ENCODE measurements around the gene IFT88.
A peak's percentile ranks its signal among the peaks of the same experiment; 100 is the strongest.

IFT88 gene

DNA sequence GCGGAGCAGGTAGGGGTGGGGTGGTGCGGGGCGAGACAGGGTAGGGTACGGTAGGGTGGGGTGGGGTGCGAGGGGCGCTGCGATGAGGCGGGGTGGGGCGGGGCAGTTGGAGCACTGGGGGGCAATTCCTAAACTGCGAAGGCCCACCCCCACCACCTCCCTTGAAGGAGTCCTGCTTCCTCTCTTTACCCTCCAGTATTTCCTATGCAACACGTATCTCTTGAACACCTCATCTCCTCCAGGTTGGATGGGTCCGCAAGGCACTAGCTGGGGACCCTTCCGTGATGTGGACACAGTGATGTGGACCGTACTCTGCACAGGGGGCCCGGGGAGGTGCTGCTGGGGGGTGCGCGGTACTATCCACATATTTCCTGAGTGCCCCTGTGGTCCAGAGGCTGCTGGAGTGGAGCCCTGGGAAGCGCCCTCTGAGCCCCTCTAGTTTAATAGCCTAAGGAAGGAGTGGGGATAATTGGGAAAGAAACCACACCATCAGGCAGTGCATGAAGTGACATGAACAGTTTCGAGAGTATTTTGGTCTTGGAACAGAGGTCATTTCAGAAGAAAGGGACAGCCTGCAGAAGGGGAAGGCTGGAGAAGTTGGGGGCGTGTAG is 137.6 kb downstream of the IFT88 start:
- Histone ChIP-seq H3K36me3 (ENCODE audit: insufficient read depth, low read length) (no peaks in the 10 kb centered on the region), H3K27ac (no peak overlapping the region), H3K9ac (ENCODE audit: insufficient read length) (no peak overlapping the region), H3K4me3 (peak overlapping the region; percentile 76), H3K9me3 (ENCODE audit: low read depth, low read length) (no peaks in the 10 kb centered on the region)
- TF ChIP-seq FOXP2 (optimal IDR thresholded peaks at IDR 0.05; ENCODE audit: control extremely low read depth, extremely low read length, insufficient read depth) (no peak), EZH2 (IDR thresholded peaks at IDR 0.05) (no peak), POLR2AphosphoS5 (IDR thresholded peaks at IDR 0.05; ENCODE audit: borderline replicate concordance, low read depth, low read length) (no peak)
- DNase-seq (ENCODE audit: low read depth, low spot score): no peak

DNA sequence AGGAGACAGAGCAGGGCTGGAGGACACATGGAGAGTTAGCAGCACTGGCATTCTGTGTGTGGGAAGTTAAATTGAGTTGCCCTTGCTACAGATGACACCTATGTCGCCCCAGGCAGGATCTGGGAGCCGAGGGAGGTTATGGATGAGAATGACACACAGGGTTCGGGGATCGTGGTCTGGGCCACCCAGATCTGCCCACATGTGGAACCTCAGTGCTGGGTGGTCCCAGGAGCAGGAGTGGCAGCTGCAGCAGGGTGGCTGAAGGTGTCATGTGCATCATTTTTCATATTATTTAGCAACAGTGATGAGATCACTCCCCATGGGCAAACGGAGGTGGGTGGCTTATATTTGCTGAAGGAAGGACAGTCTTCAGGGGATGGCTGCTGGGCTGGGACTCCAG is 139.7 kb downstream of the IFT88 start:
- Histone ChIP-seq H3K36me3 (ENCODE audit: insufficient read depth, low read length) (no peaks in the 10 kb centered on the region), H3K9ac (ENCODE audit: insufficient read length) (no peak overlapping the region), H3K27ac (no peak overlapping the region), H3K9me3 (ENCODE audit: low read depth, low read length) (no peaks in the 10 kb centered on the region), H3K4me3 (no peak overlapping the region)
- no peak for TF ChIP-seq POLR2AphosphoS5 (IDR thresholded peaks at IDR 0.05; ENCODE audit: borderline replicate concordance, low read depth, low read length)
- TF ChIP-seq EZH2 (IDR thresholded peaks at IDR 0.05): no peak
- DNase-seq (ENCODE audit: low read depth, low spot score): no peak

DNA sequence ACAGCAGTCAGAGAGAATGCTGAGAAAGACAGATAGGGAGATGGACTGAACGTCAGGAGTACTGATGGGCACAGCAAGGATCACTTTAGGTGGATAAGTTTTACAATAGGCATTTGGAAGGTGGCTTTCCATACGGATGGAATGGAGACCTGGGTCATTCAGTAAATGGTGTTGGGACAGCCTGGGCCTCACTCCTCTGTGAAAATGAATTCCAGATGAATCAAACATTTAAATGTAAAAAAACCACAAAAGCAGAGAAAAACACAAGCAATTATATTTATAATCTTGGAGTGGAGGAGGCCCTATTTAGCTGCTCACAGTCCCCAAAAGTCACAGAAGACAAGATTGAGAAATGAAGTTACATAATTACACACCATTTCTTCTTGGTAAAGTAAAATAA is 141.3 kb downstream of the IFT88 start:
- Histone ChIP-seq H3K36me3 (ENCODE audit: insufficient read depth, low read length) (no peaks in the 10 kb centered on the region), H3K9ac (ENCODE audit: insufficient read length) (no peak overlapping the region), H3K4me3 (no peak overlapping the region), H3K9me3 (ENCODE audit: low read depth, low read length) (no peaks in the 10 kb centered on the region), H3K27ac (no peak overlapping the region)
- no peak for TF ChIP-seq FOXP2 (optimal IDR thresholded peaks at IDR 0.05; ENCODE audit: control extremely low read depth, extremely low read length, insufficient read depth)
- no peak for TF ChIP-seq POLR2AphosphoS5 (IDR thresholded peaks at IDR 0.05; ENCODE audit: borderline replicate concordance, low read depth, low read length)
- no peak for TF ChIP-seq EZH2 (IDR thresholded peaks at IDR 0.05)
- no peak for DNase-seq (ENCODE audit: low read depth, low spot score)

DNA sequence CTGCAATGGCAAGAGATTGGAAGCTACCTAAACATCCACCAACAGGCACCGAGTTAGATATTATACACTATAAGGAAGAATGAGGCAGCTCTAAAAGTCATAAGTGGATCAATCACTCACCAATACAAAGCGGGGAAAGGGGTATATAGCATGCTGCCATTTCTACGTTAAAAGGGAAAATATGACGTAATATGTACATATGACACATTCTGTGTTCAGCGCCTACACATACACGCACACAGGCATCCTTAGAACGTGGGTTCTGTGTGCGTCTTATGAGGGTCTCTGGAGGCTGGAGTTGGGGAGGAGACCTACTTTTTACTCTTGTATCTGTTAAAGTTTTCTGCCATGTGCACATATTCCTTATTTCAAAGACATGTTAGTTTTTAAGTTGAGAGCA is 142.4 kb downstream of the IFT88 start:
- no peak for TF ChIP-seq POLR2AphosphoS5 (IDR thresholded peaks at IDR 0.05; ENCODE audit: borderline replicate concordance, low read depth, low read length)
- no peak for TF ChIP-seq EZH2 (IDR thresholded peaks at IDR 0.05)
- no peak for TF ChIP-seq FOXP2 (optimal IDR thresholded peaks at IDR 0.05; ENCODE audit: control extremely low read depth, extremely low read length, insufficient read depth)
- DNase-seq (ENCODE audit: low read depth, low spot score): no peak
- no peak overlapping the region for H3K9ac ChIP-seq (ENCODE audit: insufficient read length)
- no peak overlapping the region for H3K27ac ChIP-seq
- no peaks in the 10 kb centered on the region for H3K36me3 ChIP-seq (ENCODE audit: insufficient read depth, low read length)
- no peak overlapping the region for H3K4me3 ChIP-seq
- H3K9me3 ChIP-seq (ENCODE audit: low read depth, low read length): no peaks in the 10 kb centered on the region

DNA sequence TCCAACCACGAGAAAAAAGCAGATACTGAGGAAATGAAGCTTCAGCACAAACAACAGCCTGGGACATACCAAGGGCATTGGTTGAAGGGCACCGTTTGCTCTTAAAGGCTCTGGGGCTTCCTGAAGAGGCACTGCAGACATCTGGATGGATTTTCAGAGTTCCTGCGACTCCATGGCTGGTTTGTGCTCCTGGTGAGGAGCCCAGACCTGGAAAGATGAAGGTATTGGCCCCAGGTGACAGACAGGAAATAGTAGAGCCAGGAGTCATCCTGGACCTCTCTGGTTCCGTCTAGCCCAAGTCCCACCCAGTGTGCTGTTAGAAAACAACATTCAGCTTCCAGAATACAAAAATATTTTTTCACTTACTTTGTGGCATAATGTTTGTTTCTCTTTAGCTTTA is 142.8 kb downstream of the IFT88 start:
- no peak for DNase-seq (ENCODE audit: low read depth, low spot score)
- no peak overlapping the region for H3K4me3 ChIP-seq
- no peak overlapping the region for H3K9ac ChIP-seq (ENCODE audit: insufficient read length)
- H3K27ac ChIP-seq: no peak overlapping the region
- H3K36me3 ChIP-seq (ENCODE audit: insufficient read depth, low read length): no peaks in the 10 kb centered on the region
- no peaks in the 10 kb centered on the region for H3K9me3 ChIP-seq (ENCODE audit: low read depth, low read length)
- TF ChIP-seq EZH2 (IDR thresholded peaks at IDR 0.05) (no peak), FOXP2 (optimal IDR thresholded peaks at IDR 0.05; ENCODE audit: control extremely low read depth, extremely low read length, insufficient read depth) (no peak), POLR2AphosphoS5 (IDR thresholded peaks at IDR 0.05; ENCODE audit: borderline replicate concordance, low read depth, low read length) (no peak)

DNA sequence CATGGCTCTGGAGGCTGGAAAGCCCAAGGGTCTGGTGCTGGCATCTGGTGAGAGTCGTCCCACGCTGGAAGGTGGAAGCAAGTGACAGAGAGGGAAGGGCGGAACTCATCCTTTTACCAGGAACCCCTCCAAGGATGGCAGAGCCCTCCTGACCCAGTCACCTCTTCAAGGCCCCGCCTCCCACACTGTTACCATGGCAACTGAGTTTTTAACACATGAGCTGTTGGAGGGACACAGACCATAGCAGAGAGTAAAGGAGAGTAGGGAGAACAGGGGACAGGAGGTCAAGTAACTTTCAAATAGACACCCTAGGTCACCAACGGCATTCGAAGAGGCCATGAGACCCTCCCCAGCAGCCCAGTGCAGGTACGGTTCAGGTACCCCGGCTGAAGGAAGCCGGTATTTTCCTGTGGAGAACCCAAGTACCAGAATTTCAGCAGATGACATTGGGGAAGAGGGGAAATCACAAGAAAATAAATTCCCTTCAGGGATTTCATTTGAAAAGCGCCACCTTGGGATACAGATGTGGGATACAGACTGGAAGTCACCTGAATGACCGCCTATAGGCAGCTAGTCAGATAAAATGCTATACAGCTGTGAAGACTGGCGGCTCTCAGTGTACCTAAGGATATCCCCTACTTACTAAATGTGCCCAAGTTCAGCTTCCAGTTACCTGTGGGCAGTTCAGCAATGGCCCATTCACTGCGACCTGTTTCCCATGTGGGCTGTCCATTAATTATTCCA is 144.5 kb downstream of the IFT88 start:
- no peak overlapping the region for H3K4me3 ChIP-seq
- H3K27ac ChIP-seq: no peak overlapping the region
- no peak for DNase-seq (ENCODE audit: low read depth, low spot score)
- no peaks in the 10 kb centered on the region for H3K36me3 ChIP-seq (ENCODE audit: insufficient read depth, low read length)
- TF ChIP-seq POLR2AphosphoS5 (IDR thresholded peaks at IDR 0.05; ENCODE audit: borderline replicate concordance, low read depth, low read length) (no peak), EZH2 (IDR thresholded peaks at IDR 0.05) (no peak), FOXP2 (optimal IDR thresholded peaks at IDR 0.05; ENCODE audit: control extremely low read depth, extremely low read length, insufficient read depth) (no peak)
- H3K9ac ChIP-seq (ENCODE audit: insufficient read length): no peak overlapping the region
- no peaks in the 10 kb centered on the region for H3K9me3 ChIP-seq (ENCODE audit: low read depth, low read length)

DNA sequence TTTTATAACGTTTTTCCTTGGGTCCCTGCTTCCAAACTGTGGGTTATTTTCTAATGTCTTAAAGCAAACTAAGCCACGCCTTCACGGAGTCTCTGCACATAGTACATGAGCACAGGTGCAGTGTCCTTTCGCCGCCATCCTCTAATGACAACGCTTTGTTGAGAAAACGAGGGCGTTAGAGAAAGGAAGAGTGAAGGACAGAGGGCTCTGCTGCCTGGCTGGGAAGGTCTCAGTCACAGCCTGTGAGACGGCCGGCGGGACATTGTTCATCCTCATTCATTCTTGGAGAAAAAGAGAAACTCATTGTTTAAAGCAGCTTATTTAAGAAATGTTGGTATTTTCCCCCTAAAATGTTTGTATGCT is 146.0 kb downstream of the IFT88 start:
- peak overlapping the region; percentile 1 for H3K9ac ChIP-seq (ENCODE audit: insufficient read length)
- TF ChIP-seq FOXP2 (optimal IDR thresholded peaks at IDR 0.05; ENCODE audit: control extremely low read depth, extremely low read length, insufficient read depth) (no peak), POLR2AphosphoS5 (IDR thresholded peaks at IDR 0.05; ENCODE audit: borderline replicate concordance, low read depth, low read length) (no peak), EZH2 (IDR thresholded peaks at IDR 0.05) (no peak)

DNA sequence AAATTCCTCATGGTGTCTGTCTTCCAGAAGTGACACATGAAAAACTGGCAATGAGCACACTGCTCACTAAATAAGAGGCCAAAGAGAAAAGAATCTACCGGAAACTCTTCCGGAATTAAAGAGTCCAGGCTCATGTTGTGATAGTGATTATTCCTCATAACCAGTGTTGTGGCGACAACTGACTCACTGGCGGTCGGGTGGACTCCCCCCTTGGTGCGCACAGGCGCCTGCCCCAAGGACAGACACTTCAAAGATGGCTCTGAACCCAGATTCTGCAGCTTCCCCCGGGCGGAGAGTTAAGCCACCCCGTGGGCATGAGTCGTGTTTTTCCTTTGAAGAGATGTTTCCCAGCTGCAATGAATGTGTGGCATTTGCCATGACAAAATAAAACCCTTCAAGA is 146.8 kb downstream of the IFT88 start:
- no peak overlapping the region for H3K9ac ChIP-seq (ENCODE audit: insufficient read length)
- DNase-seq (ENCODE audit: low read depth, low spot score): no peak
- H3K4me3 ChIP-seq: no peak overlapping the region

More for the DNA sequence above, 146.0 kb downstream of the IFT88 start:
- no peak for DNase-seq (ENCODE audit: low read depth, low spot score)
- Histone ChIP-seq H3K4me3 (peak overlapping the region; percentile 58), H3K36me3 (ENCODE audit: insufficient read depth, low read length) (no peaks in the 10 kb centered on the region), H3K9me3 (ENCODE audit: low read depth, low read length) (no peaks in the 10 kb centered on the region), H3K27ac (no peak overlapping the region)

More for the DNA sequence above, 146.8 kb downstream of the IFT88 start:
- no peak overlapping the region for H3K27ac ChIP-seq
- no peaks in the 10 kb centered on the region for H3K9me3 ChIP-seq (ENCODE audit: low read depth, low read length)
- TF ChIP-seq FOXP2 (optimal IDR thresholded peaks at IDR 0.05; ENCODE audit: control extremely low read depth, extremely low read length, insufficient read depth) (no peak), EZH2 (IDR thresholded peaks at IDR 0.05) (no peak), POLR2AphosphoS5 (IDR thresholded peaks at IDR 0.05; ENCODE audit: borderline replicate concordance, low read depth, low read length) (no peak)
- no peaks in the 10 kb centered on the region for H3K36me3 ChIP-seq (ENCODE audit: insufficient read depth, low read length)

Data from SK-N-MC (cell line).